Stimulated activated CD8-positive, alpha-beta memory T cell treated with anti-CD3 and anti-CD28 coated beads, Interleukin-4, amount 100 ng/mL, for 4 hours (primary cell): ENCODE results near the gene ZNF296.

Source experiments
- DNase-seq, 2 donors: peaks; one replicate each; pipeline ENCODE4 v3.0.0-alpha.2; 2020; ENCODE audit warnings: low read depth in 2 of 2, low spot score in 1 of 2

ZNF296 gene

DNA sequence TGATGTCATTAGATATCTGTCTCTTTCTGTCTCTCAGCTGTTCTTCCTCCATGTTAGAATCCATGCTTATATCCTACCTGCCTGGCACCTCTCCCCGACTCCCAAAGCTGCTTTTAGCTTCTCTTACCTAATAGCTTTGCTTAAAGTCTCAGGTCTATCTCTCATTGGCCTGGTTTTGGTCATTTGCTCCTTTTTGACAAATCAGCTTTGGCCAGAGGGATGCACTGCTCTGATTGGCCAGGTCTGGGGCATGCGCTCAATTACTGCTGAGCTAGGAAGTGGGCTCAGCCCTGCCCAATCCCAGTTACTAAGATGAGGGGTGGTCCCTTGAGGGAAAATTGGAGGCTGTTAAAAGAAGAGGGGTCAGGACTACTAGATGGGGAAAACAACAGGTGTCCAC is 48.9 kb downstream of the ZNF296 start:
- DNase-seq: no peak

DNA sequence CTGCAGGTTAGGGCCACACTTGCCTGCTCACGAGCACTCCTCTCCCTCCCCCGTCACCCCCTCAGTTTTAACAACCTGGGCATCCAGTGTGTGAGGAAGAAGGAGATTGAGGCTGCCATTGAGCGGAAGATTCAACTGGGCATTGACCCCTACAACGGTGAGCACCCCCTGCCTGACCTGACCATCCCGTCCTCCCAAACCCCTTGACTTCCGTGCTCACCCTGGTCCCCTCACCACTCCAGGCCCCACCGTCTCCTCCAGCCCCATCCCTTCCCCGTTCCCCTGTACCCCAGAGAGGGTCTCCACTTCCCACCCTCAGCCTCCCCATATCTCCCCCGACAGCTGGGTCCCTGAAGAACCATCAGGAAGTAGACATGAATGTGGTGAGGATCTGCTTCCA is 51.0 kb downstream of the ZNF296 start:
- DNase-seq: no peak

DNA sequence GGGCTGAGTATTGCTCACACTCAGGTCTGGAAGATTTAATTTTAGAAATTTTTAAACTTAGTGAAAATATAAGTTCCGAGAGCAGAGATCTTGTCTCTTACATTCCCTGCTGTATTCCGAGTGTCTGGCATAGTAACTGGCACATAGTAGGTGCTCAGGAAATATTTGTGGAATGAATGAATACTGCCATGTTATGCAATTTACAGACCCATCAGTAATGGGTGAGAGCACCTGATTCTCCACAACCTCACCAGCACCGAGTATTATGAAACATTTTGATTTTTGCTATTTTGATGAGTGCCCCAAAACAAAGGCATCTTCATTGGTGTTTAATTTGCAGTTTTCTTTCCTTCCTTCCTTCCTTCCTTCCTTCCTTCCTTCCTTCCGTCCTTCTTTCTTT is 53.2 kb downstream of the ZNF296 start:
- DNase-seq: no peak

DNA sequence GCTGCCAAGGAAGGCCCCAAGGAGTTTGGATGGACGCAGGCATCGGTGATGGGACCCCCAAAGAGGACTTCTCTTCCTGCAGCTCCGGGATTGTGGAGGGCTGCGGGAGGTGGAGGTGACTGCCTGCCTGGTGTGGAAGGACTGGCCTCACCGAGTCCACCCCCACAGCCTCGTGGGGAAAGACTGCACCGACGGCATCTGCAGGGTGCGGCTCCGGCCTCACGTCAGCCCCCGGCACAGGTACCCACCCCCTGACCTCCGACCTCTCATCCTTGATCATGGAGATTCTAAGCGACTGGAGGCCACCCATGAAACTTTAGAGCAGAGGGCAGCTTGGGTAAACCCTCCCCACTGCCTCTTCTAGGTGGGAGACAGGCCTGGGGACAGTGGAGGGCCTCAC is 54.3 kb downstream of the ZNF296 start:
- DNase-seq: no peak
